GM12878 (cell line): ENCODE measurements around the gene NEK2.
"Not testable (repeated sequence)": the region's sequence is repeated elsewhere in the genome, so short reads cannot be mapped to it uniquely, and the experiment has no call there.

Source experiments
- EP300 ChIP-seq, 2 experiments: fragments of 150-350 bp in 1 of 2; IDR thresholded peaks; 2 replicates each; pipeline ENCODE4 v1.6.1; 2011 to 2012; ENCODE audit warnings: low read depth in 2 of 2, low read length in 2 of 2, borderline replicate concordance in 1 of 2, improper control_type of control experiment in 1 of 2, inconsistent platforms in 1 of 2; ENCODE audit not compliant: control insufficient read depth in 1 of 2
- SRF ChIP-seq, 2 experiments: IDR thresholded peaks; 2 replicates each; pipeline ENCODE4 v1.6.1; 2011; ENCODE audit warnings: low read depth in 2 of 2, low read length in 2 of 2, mild to moderate bottlenecking in 1 of 2, moderate library complexity in 1 of 2

GRCh38 chr1:211645601-211646000 is 29.8 kb downstream of the NEK2 start:
- not testable (repeated sequence) for TF ChIP-seq EP300 (IDR thresholded peaks at IDR 0.05; ENCODE audit: borderline replicate concordance in 1 of 2, control insufficient read depth in 1 of 2, low read depth in 2 of 2, low read length in 2 of 2); SRF (IDR thresholded peaks at IDR 0.05; ENCODE audit: low read depth in 2 of 2, low read length in 2 of 2)
